ENCODE results near the gene CHST5.

Gene CHST5

DNA sequence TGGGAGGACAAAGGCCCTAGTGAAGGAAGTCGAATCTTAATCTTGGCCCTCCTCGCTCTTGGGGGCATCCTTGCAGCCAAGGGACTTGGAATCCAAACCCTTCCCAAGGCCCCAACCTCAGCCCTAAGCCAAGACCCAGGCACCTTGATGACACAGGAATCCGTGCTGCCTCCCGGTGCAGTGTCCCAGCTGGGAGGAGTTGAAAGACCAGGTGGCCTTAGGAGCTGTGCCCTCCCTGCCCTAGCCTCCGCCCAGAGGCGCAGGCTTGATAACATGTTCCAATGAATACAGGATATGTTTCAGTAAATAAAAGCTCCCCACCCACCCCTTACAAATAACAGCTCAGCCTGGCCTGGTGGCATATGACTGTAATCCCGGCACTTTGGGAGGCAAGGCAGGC lies at the start of gene CHST5:
Gene CHST5, minus strand, starts transcription at position 208 of the 400 bp plus-strand sequence. CDS start 5,724 bp downstream, outside the sequence.
- no peak for DNase-seq (ENCODE audit: low spot score)

DNA sequence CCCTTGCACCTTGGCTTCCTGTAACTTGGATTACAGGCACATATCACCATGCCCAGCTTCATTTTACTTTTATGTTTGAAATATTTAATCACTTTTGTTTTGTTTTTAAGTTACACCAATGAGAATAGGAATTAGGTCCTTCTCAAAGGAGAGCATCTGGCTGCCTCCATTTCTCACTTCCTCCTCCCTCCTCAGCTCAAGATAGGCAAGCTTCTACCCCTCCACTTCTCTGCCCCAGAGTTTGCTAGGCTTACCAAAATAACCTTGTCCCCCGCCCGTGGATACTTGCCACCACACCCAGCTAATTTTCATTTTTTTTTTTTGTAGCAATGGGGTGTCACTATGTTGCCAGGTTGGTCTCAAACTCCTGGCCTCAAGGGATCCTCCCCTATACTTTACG lies 48.2 kb upstream of the CHST5 start:
- no peak for DNase-seq (ENCODE audit: low spot score)

DNA sequence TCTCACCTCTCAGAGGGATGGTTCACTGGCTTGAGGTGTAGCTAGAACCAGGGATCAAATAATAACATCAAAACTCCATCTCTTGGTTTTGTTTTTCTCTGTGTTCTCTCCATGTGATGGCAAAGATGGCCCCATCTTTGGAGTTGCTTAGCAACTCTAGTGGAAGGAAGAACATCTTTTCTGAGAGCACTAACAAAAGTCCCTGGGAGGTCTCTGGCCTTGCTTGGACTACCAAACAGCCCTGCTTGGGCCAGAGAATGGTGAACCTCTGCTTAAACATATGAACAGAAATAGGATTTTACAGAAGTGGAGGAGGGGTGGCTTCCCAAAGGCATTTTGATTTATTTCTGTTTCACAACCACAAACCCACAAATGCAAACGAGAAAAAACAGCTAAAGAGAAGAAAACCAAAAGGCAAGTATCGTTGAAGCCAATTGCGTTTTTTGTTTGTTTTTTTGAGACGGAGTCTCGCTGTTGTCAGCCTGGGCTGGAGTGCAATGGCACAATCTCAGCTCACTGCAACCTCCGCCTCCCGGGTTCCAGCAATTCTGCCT lies 43.5 kb upstream of the CHST5 start:
- DNase-seq (ENCODE audit: low spot score), result no peak

DNA sequence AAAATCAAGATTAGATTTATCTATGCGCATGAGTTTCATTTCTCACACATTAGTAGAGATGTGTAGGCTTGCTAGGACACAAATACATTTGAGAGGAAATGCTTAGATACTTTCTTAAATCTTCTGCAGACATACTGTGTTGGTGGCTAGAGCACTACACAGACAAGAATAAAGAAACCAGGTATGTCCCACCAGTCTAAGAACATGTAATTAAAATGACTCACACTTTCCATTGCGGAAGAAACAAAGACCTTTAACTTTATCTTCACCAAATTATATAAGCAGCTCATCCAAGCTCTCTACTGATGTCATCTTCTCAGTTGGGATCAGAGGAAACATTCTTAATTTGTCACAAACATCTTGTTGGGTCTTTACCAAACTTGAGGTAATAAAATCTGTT lies 42.8 kb upstream of the CHST5 start:
- DNase-seq (ENCODE audit: low spot score), result no peak

DNA sequence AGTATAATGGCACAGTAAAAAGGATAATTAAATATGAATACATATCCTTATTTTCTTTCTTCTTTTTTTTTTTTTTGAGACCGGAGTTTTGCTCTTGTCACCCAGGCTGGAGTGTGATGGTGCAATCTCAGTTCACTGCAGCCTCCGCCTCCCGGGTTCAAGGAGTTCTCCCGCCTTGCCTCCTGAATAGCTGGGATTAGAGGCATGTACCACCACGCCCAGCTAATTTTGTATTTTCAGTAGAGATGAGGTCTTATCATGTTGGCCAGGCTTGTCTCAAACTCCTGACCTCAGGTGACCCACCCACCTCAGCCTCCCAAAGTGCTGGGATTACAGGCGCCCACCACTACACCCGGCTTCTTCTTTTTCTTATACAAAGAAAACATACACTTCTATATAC lies 42.3 kb upstream of the CHST5 start:
- no peak for DNase-seq (ENCODE audit: low spot score)

DNA sequence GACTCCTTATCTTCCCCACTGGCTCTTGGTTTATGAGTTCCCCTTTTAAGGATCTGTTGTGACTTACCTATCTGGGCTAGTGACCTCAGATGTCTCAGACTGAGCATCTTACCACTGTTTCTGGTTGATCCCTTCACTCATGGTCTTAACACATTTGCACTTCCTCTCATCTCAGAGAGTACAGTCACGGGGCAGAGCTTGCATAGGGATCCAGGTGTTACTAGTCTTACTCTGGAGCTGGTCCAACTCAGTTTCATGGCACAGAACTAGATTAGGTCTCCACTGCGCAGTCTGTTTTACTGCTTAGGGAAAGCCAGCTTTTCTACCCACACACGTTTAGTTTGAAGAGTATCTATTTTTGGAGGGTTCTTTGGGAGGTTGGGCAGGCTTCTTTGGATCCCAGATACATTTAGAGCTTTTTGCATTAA lies 40.5 kb upstream of the CHST5 start:
- no peak for DNase-seq (ENCODE audit: low spot score)

DNA sequence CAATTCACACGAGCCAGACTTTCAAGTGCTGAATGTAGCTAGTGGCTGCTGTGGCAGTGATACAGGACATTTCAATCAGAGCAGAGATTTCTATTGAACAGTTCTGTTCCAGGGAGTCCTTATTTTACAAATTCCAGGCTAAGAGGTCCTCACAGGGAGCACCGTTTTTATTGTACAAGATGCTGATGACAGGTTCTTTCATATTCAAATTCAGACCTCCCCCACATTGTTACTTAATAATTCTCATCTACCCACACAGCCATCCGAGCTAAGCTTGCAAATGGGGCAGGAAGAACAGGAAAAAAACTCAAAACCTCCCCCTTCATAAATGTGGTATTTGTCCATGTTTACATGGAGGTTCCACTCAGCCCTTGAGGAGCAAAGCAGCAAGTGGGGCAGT lies 40.0 kb upstream of the CHST5 start:
- DNase-seq (ENCODE audit: low spot score), result no peak

DNA sequence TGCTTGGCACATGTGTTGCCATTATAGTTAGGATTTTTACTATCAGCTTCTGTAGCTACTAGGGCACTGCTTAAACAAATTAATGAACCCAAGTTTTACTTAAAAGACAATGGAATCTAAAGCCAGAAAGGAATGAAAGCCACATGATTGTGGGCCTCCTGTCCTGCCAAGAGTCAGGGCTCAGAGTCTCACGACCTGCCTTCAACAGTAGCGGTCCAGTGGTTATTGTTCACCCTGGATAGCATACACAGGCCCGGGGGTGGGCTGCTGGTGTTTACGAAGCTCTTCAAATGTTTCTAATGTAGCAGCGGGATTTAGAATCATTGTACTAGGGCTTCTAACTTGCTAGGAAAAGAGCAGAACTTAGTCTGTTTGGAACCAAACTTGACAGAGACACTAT lies 38.0 kb upstream of the CHST5 start:
- DNase-seq (ENCODE audit: low spot score), result no peak

DNA sequence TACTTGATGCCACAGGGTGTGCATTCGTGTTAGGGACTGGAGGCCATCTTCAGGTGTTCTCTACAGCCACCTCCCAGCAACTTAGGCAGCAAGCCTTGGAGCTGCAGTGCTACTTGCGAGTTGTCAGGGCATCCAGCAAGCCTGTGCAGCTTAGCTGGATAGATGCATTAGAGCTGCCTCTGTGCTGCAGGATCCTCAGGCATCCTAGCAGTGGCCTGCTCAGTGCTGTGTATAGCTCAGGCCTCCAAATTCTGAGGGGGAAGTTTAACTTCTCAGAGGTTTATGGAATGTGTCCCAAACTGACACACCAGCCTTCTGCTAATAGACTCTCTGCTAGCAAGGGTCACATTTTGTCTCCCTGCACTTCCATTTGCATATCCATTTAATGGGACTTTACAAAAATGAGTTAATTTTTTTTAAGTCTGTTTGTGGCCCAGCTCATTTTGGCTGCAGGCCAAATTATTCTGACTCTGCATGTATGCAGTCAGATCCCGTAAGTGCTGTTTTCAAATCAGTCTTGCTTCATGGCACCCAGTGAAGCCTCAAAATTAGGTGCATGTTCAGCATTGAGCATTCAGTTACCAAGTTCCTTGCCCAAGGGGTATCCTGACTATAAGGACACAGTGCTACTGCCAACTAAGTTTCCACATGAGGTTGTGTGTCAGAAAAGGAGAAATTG lies 37.1 kb upstream of the CHST5 start:
- no peak for DNase-seq (ENCODE audit: low spot score)

DNA sequence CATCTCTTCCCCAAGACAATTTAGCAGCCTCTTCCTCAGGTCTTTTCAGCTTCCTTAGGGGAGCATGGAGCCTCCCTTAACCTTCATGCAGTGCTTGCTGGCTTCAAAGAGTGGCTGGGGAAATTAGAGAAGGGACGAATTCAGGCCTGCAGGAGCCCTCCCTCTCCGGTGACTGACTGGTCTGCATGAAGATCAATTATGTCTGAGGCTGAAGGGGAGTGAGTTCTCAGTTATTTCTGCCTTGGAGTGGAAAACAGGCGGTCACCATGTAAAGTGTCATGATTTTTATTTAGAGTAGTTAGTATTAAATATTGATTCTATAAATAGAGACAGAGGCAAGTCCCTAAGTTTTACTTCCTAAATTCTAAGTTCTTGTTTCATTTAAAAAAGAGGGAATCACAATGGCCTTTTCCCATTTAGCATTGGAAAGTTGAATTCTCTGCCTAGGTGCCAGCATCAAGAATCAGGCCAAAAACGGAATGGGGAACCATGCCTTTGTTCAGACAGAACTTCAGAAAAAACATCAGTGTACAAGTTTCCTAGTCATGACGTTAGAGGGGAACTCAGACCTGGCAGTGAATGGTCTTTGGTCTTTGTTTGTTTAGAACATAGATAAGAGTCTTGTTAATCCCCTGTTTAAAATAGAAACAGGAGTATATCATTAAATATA lies 34.6 kb upstream of the CHST5 start:
- DNase-seq (ENCODE audit: low spot score), result no peak

DNA sequence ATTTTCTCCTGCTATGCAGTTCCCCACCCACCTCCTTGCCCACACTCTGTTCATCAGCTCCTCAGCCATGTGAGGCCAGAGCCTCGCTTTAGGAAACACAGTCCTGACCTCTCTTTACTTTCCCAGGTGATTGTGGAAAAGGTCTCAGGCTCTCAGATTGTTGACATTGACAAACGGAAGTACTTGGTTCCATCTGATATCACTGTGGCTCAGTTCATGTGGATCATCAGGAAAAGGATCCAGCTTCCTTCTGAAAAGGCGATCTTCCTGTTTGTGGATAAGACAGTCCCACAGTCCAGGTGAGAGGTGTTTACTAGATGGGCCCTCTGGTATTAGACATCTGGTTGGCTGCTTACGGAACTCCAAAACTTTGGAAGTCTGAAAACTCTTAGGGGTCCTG lies 32.0 kb upstream of the CHST5 start:
- DNase-seq (ENCODE audit: low spot score), result no peak

DNA sequence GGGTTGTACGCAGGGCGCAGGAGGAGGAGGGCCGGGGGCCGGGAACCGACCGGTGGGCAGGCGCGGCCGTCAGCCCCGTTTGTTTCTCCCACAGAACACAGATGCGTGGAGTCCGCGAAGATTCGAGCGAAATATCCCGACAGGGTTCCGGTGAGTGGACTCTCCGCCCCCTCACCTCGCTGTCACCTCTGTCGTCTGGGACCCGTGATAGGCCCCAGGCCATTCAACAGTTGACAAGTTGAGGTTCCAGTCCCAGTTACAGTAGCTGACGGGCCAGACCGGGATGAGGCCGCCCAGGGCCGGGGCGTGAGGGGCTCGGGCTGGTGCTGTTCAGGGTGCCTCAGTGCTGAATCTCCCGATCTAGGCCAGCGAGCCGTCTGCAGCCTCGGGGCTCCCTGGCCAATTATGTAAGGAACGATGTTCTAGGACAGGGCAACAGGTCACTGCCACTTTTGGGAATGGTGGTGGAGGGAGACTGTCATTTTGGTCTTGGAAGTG lies 30.9 kb upstream of the CHST5 start:
- no peak for DNase-seq (ENCODE audit: low spot score)

DNA sequence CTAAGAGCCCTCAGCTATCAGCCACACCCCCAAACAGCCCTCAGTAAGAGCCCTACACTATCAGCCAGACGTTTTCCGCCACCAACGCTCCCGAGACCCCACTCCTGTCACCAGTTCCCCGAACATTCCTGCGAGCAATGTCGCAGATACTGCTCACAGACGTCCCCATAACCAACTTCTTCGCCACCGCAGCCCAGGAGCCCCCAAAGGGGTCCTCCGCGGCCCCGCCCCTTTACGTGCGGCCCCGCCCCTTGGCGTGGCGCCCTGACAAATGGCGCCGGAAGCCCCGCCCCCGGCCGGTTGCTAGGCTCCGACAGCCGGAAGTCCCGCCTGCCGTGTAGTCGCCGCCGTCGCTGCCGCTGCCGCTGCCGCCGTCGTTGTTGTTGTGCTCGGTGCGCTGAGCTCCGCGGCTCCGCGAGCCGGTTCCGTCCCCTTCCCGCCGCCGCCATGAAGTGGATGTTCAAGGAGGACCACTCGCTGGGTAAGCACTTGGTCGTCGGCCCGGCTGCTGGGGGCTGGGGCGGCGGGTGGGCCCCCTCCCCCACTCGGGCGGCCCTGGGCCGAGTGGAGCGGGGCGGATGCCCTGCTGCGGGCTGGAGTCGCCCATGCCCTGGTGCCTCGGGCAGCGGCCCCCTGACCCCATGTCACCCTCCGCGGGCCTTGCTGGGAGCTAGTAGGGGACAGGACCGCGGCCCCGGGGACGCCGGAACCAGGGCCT lies 30.3 kb upstream of the CHST5 start, which contains the start of gene GABARAPL2:
Gene GABARAPL2, plus strand, starts transcription at position 340 of the 718 bp plus-strand sequence. Its CDS starts 108 bp downstream, at position 448.
- peak; percentile 80 for DNase-seq (ENCODE audit: low spot score)

DNA sequence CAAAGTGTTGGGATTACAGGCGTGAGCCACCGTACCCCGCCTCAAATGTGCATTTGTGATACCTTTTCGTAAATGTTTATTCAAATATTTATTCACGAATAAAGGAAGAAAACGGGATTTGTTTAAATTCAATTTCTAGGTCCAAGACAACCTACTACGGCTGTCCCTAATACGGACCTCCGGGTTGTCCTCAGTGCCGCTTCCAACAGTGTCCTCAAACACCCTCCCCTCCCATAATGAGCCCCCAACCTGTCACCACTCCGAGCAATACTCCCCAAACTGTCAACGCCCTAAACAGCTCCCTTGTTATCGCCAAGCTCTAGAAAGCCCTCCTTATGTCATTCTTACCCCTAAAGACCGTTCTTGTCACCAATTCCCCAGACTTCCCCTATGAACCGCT lies 29.7 kb upstream of the CHST5 start:
- DNase-seq (ENCODE audit: low spot score), result no peak

DNA sequence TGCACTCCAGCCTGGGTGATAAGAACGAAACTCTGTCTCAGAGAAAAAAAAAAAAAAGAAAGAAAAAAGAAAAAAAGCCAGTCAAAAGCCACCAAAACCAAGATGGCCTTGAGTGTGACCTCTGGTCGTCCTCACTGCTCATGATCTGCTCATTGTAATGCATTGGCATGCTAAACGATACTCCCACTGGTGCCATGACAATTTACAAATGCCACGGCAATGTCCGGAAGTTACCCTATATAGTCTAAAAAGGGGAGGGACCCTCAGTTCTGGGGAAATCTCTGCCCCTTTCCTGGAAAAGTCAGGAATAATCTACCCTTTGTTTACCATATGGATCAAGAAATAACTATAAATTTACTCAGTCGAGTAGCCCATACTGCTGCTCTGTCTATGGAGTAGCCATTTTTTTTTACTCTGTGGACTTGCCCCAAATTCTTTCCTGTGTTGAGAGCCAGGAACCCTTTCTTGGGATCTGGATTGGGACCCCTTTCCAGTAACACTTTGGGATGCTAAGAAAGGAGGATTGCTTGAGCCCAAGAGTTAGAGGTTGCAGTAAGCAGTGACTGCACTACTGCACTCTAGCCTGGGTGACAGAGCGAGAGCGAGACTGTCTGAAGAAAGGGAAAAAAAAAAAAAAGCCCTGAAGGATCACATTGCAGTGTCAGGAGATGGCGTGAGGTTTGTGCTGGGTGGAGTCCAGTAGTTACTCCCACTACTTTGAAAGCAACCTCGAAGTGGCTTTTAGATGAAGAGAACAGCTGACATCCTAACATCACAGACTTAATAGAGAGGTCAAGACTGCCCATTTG lies 23.9 kb upstream of the CHST5 start:
- DNase-seq (ENCODE audit: low spot score), result no peak

DNA sequence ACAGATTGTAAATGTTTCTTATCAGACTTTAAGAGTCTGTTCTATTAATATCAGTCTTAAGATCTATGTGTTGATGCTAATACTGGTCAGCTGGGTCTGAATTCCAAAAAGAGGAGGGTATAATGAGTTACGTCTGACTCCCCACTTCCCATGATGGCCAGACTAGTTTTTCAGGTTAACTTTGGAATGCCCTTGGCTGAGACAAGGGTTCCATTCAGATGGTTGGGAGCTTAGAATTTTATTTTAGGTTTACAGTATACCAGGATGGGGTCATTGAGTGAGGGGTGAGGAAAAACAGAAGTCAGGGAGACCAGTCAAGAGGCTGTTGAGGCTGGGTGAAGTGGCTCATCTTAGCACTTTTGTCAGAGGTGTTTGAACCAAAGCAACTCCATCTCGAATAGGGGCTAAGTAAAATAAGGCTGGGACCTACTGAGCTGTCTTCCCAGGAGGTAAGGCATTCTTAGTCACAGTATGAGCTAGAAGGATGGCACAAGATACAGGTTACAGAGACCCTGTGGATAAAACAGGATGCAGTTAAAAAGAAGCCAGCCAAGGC lies 23.0 kb upstream of the CHST5 start:
- no peak for DNase-seq (ENCODE audit: low spot score)

DNA sequence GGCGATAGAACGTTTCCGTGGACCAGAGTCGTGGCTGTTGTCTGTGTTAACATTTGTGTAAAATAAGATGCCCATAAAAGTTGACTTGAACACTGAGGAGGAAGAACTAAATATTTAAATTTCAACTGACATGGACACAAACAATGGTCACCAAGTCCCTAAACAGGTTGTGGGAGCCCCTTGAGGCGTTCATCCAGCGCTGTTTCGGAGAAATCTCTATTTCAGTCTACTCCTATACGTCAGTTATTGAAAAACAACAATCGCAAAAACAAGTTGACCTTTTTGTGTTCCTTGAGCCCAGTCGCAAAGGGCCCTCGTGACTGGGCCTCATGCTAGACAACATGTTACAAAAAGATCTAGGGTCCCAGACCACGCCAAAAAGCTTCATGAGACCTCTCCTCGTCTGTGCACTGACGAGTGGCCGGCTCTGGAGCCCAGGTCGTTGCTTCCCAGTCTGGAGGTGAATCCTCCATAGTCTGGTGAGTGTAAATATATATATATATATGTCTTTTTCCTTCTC lies 20.6 kb upstream of the CHST5 start:
- DNase-seq (ENCODE audit: low spot score), result no peak

DNA sequence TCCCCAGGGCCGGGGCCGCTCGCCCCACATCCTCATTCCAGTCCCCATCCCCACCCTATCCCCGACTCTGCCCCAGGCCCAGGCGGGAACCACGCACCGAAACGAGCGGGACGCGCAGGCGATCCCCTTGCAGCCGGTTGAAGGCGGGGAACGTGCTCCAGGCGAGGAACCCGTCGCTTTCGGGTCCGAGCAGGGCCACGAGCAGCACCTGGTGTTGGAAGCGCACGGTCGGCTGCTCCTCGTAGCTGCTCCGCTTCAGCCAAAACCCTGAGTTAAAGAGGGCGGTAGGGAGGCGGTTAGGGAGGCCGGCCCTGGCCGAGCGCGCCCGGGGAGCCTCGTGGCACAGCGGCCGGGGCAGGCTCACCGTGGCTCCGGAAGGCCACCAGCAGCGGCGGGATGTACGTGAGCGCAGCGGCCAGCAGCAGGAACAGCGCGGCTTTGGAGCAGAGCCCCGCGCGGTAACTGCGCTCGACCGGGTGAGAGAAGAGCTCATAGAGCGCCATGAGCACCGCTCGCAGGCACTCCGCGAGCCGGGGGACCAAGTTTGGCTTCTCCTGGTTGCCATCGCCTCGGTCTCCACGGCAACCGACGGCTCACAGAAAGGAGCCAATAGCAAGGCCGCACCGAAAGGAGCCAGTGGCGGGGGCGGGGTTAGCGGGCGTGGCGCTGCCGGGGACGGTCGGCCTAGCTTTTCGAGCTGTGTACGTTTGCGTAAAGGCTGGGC lies 20.0 kb upstream of the CHST5 start, which contains the start of gene TMEM231:
Gene TMEM231, minus strand, starts transcription at position 546 of the 724 bp plus-strand sequence. Its CDS starts 43 bp downstream, at position 503.
- DNase-seq (ENCODE audit: low spot score), result peak; percentile 87

DNA sequence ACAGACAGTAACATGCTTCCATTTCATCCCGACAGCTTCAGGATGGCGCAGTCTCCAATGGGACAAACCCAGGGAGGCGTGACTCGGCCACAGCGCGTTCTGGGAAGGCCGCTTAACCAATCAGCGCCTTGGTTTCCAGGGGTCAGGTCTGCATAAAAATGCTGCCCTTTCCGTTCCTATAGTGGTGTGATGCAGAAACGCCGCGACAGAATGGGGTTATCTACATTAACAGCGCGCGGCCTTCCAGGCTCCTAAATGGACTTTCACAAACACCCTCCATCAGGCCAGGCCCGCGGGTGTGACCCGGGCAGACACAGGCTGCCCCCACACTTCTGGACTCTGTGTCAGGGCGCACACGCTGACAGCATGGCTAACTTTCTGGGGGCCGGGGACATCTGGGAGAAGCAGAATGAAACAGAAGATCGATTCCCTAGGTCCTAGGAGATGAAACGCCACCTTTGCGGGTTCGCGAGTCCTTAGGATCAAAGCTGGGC lies 19.4 kb upstream of the CHST5 start:
- DNase-seq (ENCODE audit: low spot score), result peak; percentile 86

DNA sequence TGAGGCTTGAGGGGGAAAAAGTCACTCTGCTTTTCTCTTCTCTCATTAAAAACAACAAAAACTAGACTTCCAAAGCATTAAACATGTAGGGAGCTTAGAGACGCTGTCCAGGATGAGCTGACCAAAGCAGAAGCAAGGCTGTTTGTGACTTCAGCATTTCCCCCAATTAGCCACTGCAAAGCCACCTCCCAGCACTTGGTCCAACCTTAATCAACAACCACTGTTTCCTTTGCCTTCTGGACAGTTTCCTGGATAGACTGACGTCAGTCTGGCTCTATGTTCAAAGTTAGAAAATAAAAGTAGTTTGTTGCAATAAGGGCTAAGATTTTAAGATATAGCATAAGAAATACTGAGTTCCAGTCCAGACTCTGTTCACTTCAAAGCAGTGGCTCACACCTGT lies 17.0 kb upstream of the CHST5 start:
- no peak for DNase-seq (ENCODE audit: low spot score)

Data from kidney capillary endothelial cell (primary cell).